Measurements from ENCODE around the gene ATG7.

The ATG7 gene

DNA sequence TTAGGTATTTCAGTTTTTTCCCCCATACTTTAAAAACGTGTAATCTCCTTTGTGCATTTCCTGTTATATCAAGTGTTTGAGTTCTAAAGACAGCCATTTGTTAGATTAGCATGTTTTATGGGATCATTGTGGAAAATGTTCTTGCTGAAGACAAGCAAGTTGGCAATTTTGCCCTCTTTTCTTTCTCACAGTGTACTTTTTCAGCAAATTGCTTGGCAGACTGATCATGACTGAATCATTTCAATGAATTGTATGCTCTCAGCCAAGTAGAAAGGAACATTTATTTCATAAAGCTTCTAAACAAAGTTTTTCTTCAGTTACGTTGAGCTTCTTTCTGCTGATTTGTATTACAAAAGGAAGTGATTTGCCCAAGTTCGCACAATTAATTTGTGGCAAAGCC, 51.6 kb downstream of the ATG7 start:
- Histone ChIP-seq H3K79me2 (ENCODE audit: control insufficient read depth, low read length) (no peaks in the 10 kb centered on the region), H3K9me3 (ENCODE audit: control insufficient read depth, insufficient read depth, low read length) (no peaks in the 10 kb centered on the region), H3K36me3 (ENCODE audit: control insufficient read depth, low read length) (peaks cover 8% of the 10 kb centered on the region), H3K4me1 (ENCODE audit: control insufficient read depth, low read length) (no peaks in the 10 kb centered on the region), H3K27me3 (ENCODE audit: control insufficient read depth, low read length) (no peaks in the 10 kb centered on the region), H4K20me1 (ENCODE audit: control insufficient read depth, insufficient read depth, low read depth, low read length) (no peaks in the 10 kb centered on the region), H3K9me2 (replicated peaks; ENCODE audit: control insufficient read depth, low read length) (no peaks in the 10 kb centered on the region), H3K4me2 (ENCODE audit: low read length) (no peak overlapping the region), H3F3A (ENCODE audit: control insufficient read depth, insufficient read depth) (no peaks in the 10 kb centered on the region), H3K4me3 (ENCODE audit: low read length) (no peak overlapping the region), H3K27ac (ENCODE audit: low read depth, low read length) (no peak overlapping the region)
- TF ChIP-seq, protein P1, sequence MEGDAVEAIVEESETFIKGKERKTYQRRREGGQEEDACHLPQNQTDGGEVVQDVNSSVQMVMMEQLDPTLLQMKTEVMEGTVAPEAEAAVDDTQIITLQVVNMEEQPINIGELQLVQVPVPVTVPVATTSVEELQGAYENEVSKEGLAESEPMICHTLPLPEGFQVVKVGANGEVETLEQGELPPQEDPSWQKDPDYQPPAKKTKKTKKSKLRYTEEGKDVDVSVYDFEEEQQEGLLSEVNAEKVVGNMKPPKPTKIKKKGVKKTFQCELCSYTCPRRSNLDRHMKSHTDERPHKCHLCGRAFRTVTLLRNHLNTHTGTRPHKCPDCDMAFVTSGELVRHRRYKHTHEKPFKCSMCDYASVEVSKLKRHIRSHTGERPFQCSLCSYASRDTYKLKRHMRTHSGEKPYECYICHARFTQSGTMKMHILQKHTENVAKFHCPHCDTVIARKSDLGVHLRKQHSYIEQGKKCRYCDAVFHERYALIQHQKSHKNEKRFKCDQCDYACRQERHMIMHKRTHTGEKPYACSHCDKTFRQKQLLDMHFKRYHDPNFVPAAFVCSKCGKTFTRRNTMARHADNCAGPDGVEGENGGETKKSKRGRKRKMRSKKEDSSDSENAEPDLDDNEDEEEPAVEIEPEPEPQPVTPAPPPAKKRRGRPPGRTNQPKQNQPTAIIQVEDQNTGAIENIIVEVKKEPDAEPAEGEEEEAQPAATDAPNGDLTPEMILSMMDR (IDR thresholded peaks at IDR 0.05; ENCODE audit: low read depth, low read length, poor library complexity, severe bottlenecking), result no peak
- TF ChIP-seq EZH2phosphoT487 (IDR thresholded peaks at IDR 0.05; ENCODE audit: borderline replicate concordance, low read length), result no peak

DNA sequence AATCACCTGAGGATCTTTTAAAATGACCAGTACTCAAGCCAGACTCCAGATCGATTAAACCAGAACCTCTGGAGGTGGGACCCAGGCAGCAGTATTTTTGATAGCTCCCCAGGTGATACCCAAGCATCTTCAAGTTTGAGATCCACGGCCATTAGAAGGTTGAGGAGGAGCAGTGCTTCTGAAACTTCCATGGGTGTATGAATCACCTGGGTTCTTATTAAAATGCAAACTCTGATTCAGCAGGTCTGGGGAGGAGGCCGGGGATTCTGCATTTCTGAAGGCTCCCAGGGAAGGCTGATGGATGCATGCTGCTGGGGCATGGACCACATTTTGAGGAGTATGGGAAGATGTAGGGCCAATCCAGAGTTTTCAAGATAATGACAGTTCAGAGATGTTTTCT, 55.4 kb downstream of the ATG7 start:
- no peaks in the 10 kb centered on the region for H3K79me2 ChIP-seq (ENCODE audit: control insufficient read depth, low read length)
- H4K20me1 ChIP-seq (ENCODE audit: control insufficient read depth, insufficient read depth, low read depth, low read length), result no peaks in the 10 kb centered on the region
- no peak for TF ChIP-seq EZH2phosphoT487 (IDR thresholded peaks at IDR 0.05; ENCODE audit: borderline replicate concordance, low read length)
- TF ChIP-seq, protein P1 (IDR thresholded peaks at IDR 0.05; ENCODE audit: low read depth, low read length, poor library complexity, severe bottlenecking), result no peak
- no peaks in the 10 kb centered on the region for H3F3A ChIP-seq (ENCODE audit: control insufficient read depth, insufficient read depth)
- no peaks in the 10 kb centered on the region; the same call in 1 of the 2 replicates for H3K36me3 ChIP-seq (ENCODE audit: control insufficient read depth, low read length)
- H3K4me1 ChIP-seq (ENCODE audit: control insufficient read depth, low read length), result no peaks in the 10 kb centered on the region
- no peaks in the 10 kb centered on the region for H3K9me3 ChIP-seq (ENCODE audit: control insufficient read depth, insufficient read depth, low read length)
- no peaks in the 10 kb centered on the region for H3K27me3 ChIP-seq (ENCODE audit: control insufficient read depth, low read length)
- no peak overlapping the region for H3K4me2 ChIP-seq (ENCODE audit: low read length)
- no peak overlapping the region for H3K4me3 ChIP-seq (ENCODE audit: low read length)
- H3K27ac ChIP-seq (ENCODE audit: low read depth, low read length), result no peak overlapping the region
- no peaks in the 10 kb centered on the region for H3K9me2 ChIP-seq (replicated peaks; ENCODE audit: control insufficient read depth, low read length)

DNA sequence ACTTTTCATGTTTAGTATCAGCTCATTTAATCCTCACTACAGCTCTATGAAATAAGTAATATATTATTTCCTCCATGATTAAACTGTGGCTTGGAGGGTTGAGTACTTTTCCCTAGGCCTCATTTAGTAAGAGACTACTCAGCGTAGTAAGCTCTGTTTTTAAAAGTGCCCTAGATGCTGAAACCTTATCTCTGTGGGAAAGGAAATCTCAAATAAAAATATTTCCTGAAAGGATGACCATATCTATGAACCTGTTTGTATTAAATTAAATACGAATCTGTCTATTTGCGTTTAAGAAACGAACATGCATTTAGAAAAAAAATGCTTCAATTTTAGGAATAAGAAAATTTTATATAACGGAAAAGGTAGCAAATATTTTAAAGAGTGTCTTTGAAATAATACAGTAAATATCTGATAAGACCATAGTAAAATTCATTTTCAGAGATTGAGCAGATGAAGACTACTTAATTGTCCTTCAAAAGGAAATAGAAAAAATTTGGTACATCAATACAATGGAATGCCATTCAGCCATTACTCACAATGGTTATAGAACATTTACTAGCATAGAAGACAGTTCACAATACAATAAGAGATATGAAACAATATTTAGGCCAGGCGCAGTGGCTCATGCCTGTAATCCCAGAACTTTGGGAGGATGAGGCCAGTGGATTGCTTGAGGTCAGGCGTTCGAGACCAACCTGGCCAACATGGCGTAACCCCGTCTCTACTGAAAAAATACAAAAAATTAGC, 56.2 kb downstream of the ATG7 start:
- no peak for TF ChIP-seq EZH2phosphoT487 (IDR thresholded peaks at IDR 0.05; ENCODE audit: borderline replicate concordance, low read length)
- TF ChIP-seq, protein P1 (IDR thresholded peaks at IDR 0.05; ENCODE audit: low read depth, low read length, poor library complexity, severe bottlenecking), result no peak
- no peaks in the 10 kb centered on the region; the same call in 1 of the 2 replicates for H3K36me3 ChIP-seq (ENCODE audit: control insufficient read depth, low read length)
- H4K20me1 ChIP-seq (ENCODE audit: control insufficient read depth, insufficient read depth, low read depth, low read length), result no peaks in the 10 kb centered on the region
- H3F3A ChIP-seq (ENCODE audit: control insufficient read depth, insufficient read depth), result no peaks in the 10 kb centered on the region
- no peaks in the 10 kb centered on the region for H3K4me1 ChIP-seq (ENCODE audit: control insufficient read depth, low read length)
- no peaks in the 10 kb centered on the region for H3K9me3 ChIP-seq (ENCODE audit: control insufficient read depth, insufficient read depth, low read length)
- no peak overlapping the region for H3K4me3 ChIP-seq (ENCODE audit: low read length)
- H3K27me3 ChIP-seq (ENCODE audit: control insufficient read depth, low read length), result no peaks in the 10 kb centered on the region
- H3K27ac ChIP-seq (ENCODE audit: low read depth, low read length), result no peak overlapping the region
- H3K4me2 ChIP-seq (ENCODE audit: low read length), result no peak overlapping the region
- H3K79me2 ChIP-seq (ENCODE audit: control insufficient read depth, low read length), result no peaks in the 10 kb centered on the region
- H3K9me2 ChIP-seq (replicated peaks; ENCODE audit: control insufficient read depth, low read length), result no peaks in the 10 kb centered on the region

All from DOHH2 (cell line).